Colonic mucosa (tissue), 4 donors: ENCODE results near the gene METTL24. TPM values are rescaled to one million over a fixed set of nuclear protein-coding genes. Genes with fewer than 3 reads are reported as not detected.

Experiments
- DNase-seq: peaks from one replicate; pipeline ENCODE4 v3.0.0-alpha.2; 2020
- H3K27ac ChIP-seq: fragments of 200-600 bp; one replicate; pipeline ENCODE4 v1.8.0; 2021
- H3K27me3 ChIP-seq: fragments of 200-600 bp; one replicate; pipeline ENCODE4 v1.8.0; 2021
- H3K36me3 ChIP-seq: fragments of 200-600 bp; one replicate; pipeline ENCODE4 v1.8.0; 2021
- H3K4me1 ChIP-seq: fragments of 200-600 bp; one replicate; pipeline ENCODE4 v1.8.0; 2021; ENCODE audit warnings: mild to moderate bottlenecking
- H3K4me3 ChIP-seq: fragments of 200-600 bp; one replicate; pipeline ENCODE4 v1.8.0; 2021
- H3K9ac ChIP-seq, 2 donors: one replicate each; pipeline ENCODE4 v1.7.0; 2013; ENCODE audit warnings: control low read depth in 2 of 2, low read depth in 2 of 2, low read length in 2 of 2
- H3K9me3 ChIP-seq: fragments of 200-600 bp; one replicate; pipeline ENCODE4 v1.8.0; 2021
- CTCF ChIP-seq: fragments of 200-600 bp; IDR thresholded peaks from one replicate; pipeline ENCODE4 v1.8.0; 2022; ENCODE audit warnings: antibody characterized with exemption, mild to moderate bottlenecking
- intact Hi-C: fragments of 100-400 bp; cut with DNase I; formaldehyde crosslinking; loops from one replicate; pipeline ENCODE4 v1.14.1; 2022
- total RNA-seq, 2 donors: library from RNA; stranded (reverse); fragmentation: NEBNext Ultra II Directional in 1 of 2; extraction: Animal tissue kit (Norgen Biotek cat#: 25700) in 1 of 2; gene quantifications; one replicate each; pipeline ENCODE4 v1.2.1, GENCODE V29; 2021
- donor health status: healthy.
- donor health status: DM: no; HTN: no; CAD: no.
- donor health status: DM: no; HTN: no; CAD: no.

METTL24 gene
- total RNA-seq, 2 donors from 2014 or later, result 0.54 to 3.5 TPM

GRCh38 chr6:110216140-110216539 lies 142.0 kb downstream of the METTL24 start:
- TF ChIP-seq CTCF, result no peak
- no peaks in the 10 kb centered on the region for H3K4me1 ChIP-seq
- H3K9me3 ChIP-seq, result no peaks in the 10 kb centered on the region
- no peak overlapping the region for H3K9ac ChIP-seq
- H3K4me3 ChIP-seq, result no peak overlapping the region
- H3K27me3 ChIP-seq, result no peaks in the 10 kb centered on the region
- peaks cover 7% of the 10 kb centered on the region for H3K36me3 ChIP-seq
- no peak overlapping the region for H3K27ac ChIP-seq
- intact Hi-C loops, result no loop called here
- no peak for DNase-seq

- Histone ChIP-seq H3K36me3 (peaks cover 7% of the 10 kb centered on the region), H3K9me3 (no peaks in the 10 kb centered on the region), H3K4me1 (no peaks in the 10 kb centered on the region), H3K27ac (no peak overlapping the region), H3K27me3 (no peaks in the 10 kb centered on the region), H3K4me3 (no peak overlapping the region), H3K9ac (no peak overlapping the region)
- TF ChIP-seq CTCF, result no peak
- intact Hi-C loops, result no loop called here
- DNase-seq, result no peak
Observed at GRCh38 chr6:110214338-110214737, 143.8 kb downstream of the METTL24 start.

GRCh38 chr6:110211753-110212152 lies 146.4 kb downstream of the METTL24 start:
- Histone ChIP-seq H3K4me3 (no peak overlapping the region), H3K36me3 (peaks cover 7% of the 10 kb centered on the region), H3K27ac (no peak overlapping the region), H3K9me3 (no peaks in the 10 kb centered on the region), H3K4me1 (no peaks in the 10 kb centered on the region), H3K9ac (no peak overlapping the region), H3K27me3 (no peaks in the 10 kb centered on the region)
- DNase-seq, result no peak
- intact Hi-C loops, result no loop called here
- TF ChIP-seq CTCF, result no peak

GRCh38 chr6:110207652-110208051 lies 150.5 kb downstream of the METTL24 start:
- no peaks in the 10 kb centered on the region for H3K4me1 ChIP-seq
- H3K27me3 ChIP-seq, result no peaks in the 10 kb centered on the region
- no peak overlapping the region for H3K4me3 ChIP-seq
- intact Hi-C loops, result no loop called here
- H3K27ac ChIP-seq, result no peak overlapping the region
- DNase-seq, result no peak
- no peak overlapping the region for H3K9ac ChIP-seq
- H3K36me3 ChIP-seq, result peaks cover 7% of the 10 kb centered on the region
- no peaks in the 10 kb centered on the region for H3K9me3 ChIP-seq
- TF ChIP-seq CTCF, result no peak

GRCh38 chr6:110201151-110201884 lies 156.8 kb downstream of the METTL24 start:
- Histone ChIP-seq H3K4me3 (no peak overlapping the region), H3K9ac (no peak overlapping the region), H3K27ac (no peak overlapping the region), H3K36me3 (no peaks in the 10 kb centered on the region), H3K9me3 (no peaks in the 10 kb centered on the region), H3K4me1 (no peaks in the 10 kb centered on the region), H3K27me3 (no peaks in the 10 kb centered on the region)
- no peak for TF ChIP-seq CTCF
- no peak for DNase-seq
- intact Hi-C loops, result no loop called here
